ENCODE results near the gene TMPRSS11A. TPM values are rescaled to one million over a fixed set of nuclear protein-coding genes. Genes with fewer than 3 reads are reported as not detected.

Gene TMPRSS11A
- total and polyA plus RNA-seq, 10 donors, result 0.07 TPM; not detected in 9

DNA sequence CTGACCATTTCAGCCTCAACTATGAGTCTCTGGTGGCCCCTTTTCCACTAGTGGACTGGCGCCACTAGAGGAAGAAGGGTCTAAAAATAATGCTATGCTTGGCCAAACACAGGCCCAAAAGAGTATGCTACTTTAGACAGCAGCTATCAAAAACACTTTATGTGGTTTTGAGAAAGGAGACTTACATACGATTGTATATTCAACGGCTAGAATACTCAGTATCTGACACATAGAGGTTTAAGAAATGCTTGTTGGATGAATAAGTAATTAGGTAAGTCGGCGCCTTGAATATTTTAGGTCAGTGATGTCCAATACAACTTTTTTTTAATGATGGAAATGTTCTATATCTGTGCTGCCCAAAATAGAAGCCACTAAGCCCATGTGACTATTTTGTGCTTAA lies 25.7 kb upstream of the TMPRSS11A start:
- no peak for TF ChIP-seq CTCF (IDR thresholded peaks at IDR 0.05 in 8 of 11, conservative IDR thresholded peaks at IDR 0.05 in 3 of 11)
- no peak for TF ChIP-seq POLR2AphosphoS5 (IDR thresholded peaks at IDR 0.05)
- no peak for TF ChIP-seq POLR2A (IDR thresholded peaks at IDR 0.05)
- intact Hi-C loops (cut with DNase I; ENCODE audit: low total_unique reads), result no loop called here
- H3K27ac ChIP-seq, result no peak overlapping the region
- H3K27me3 ChIP-seq (replicated peaks in 1 of 7), result no peaks in the 10 kb centered on the region
- WGBS, 5 donors, result 83 to 93% (median 92%) methylated on average over 5 of the region's 5 CpGs
- H3K4me1 ChIP-seq, result peaks cover 0 to 6% (median 0%) of the 10 kb centered on the region in 6 donors
- H3K36me3 ChIP-seq, result no peaks in the 10 kb centered on the region
- no peak overlapping the region for H3K4me3 ChIP-seq
- no peak for DNase-seq
- no peaks in the 10 kb centered on the region for H3K9me3 ChIP-seq

DNA sequence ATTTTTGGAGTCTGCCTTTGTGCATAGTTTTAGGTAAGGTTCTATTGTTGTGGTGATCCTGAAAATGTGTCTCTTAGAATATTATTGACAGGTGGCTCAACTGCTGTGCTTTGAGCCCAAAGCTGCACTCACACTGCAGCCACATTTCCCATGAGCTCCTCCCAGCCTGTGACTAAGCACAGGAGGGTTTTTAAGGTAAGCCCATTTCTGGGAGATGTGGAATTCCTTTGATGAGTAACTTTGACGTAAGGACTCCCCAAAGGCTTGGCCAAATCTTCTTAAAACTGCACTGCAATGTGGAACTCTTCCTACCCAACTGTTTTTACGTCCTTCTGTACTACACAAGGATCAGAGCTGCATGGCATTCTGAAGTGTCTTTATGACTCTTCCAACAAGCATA lies 20.0 kb upstream of the TMPRSS11A start:
- no peak overlapping the region for H3K27ac ChIP-seq
- H3K27me3 ChIP-seq (replicated peaks in 1 of 7), result no peaks in the 10 kb centered on the region
- intact Hi-C loops (cut with DNase I; ENCODE audit: low total_unique reads), result no loop called here
- H3K9me3 ChIP-seq, result peaks cover 0 to 10% (median 0%) of the 10 kb centered on the region in 8 donors
- TF ChIP-seq POLR2A (IDR thresholded peaks at IDR 0.05), result no peak
- TF ChIP-seq POLR2AphosphoS5 (IDR thresholded peaks at IDR 0.05), result no peak
- no peak for TF ChIP-seq CTCF (IDR thresholded peaks at IDR 0.05 in 8 of 11, conservative IDR thresholded peaks at IDR 0.05 in 3 of 11)
- WGBS, 5 donors, result 45 to 70% (median 65%) methylated on average over 2 of the region's 2 CpGs
- peaks cover 0 to 2% (median 0%) of the 10 kb centered on the region in 6 donors for H3K4me1 ChIP-seq
- H3K36me3 ChIP-seq, result no peaks in the 10 kb centered on the region
- no peak overlapping the region for H3K4me3 ChIP-seq
- DNase-seq, result no peak

DNA sequence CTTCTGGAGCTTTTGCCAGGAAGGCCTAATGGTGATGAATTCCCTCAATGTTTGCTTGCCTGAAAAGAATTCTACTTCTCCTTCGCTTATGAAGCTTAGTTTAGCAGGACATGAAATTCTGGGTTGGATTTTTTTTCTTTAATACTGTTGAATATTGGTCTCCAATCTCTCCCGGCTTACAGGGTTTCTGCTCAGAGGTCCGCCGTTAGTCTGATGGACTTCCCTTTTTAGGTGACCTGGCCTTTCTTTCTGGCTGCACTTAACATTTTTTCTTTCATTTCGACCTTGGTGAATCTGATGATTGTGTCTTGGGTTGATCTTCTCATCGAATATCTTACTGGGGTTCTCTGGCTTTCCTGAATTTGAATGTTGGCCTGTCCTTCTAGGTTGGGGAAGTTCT lies 17.2 kb upstream of the TMPRSS11A start:
- no peaks in the 10 kb centered on the region for H3K27me3 ChIP-seq (replicated peaks in 1 of 7)
- H3K4me3 ChIP-seq, result no peak overlapping the region
- intact Hi-C loops (cut with DNase I; ENCODE audit: low total_unique reads), result no loop called here
- DNase-seq, result no peak
- 82 to 95% (median 91%) methylated on average over 6 of the region's 6 CpGs for WGBS, 5 donors
- H3K9me3 ChIP-seq, result peaks cover 0 to 24% (median 7%) of the 10 kb centered on the region in 8 donors
- TF ChIP-seq POLR2A (IDR thresholded peaks at IDR 0.05) (no peak), CTCF (IDR thresholded peaks at IDR 0.05 in 8 of 11, conservative IDR thresholded peaks at IDR 0.05 in 3 of 11) (no peak), POLR2AphosphoS5 (IDR thresholded peaks at IDR 0.05) (no peak)
- no peaks in the 10 kb centered on the region for H3K4me1 ChIP-seq
- no peak overlapping the region for H3K27ac ChIP-seq
- H3K36me3 ChIP-seq, result no peaks in the 10 kb centered on the region

DNA sequence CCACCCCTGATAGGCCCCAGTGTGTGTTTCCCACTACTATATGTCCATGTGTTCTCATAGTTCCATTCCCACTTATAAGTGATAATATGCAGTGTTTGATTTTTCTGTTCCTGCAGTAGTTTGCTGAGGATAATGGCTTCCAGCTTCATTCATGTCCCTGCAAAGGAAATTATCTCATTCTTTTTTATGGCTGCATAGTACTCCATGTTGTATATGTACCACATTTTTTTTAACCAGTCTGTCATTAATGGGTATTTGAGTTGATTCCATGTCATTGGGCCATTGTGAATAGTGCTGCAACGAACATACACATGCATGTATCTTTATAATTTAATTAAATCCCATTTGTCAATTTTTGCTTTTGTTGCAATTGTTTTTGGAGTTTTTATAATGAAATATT lies 10.3 kb upstream of the TMPRSS11A start:
- WGBS, 5 donors, result 47 to 84% (median 71%) methylated on average over 1 of the region's 1 CpG
- no peaks in the 10 kb centered on the region for H3K36me3 ChIP-seq
- H3K4me3 ChIP-seq, result no peak overlapping the region
- DNase-seq, result no peak
- H3K4me1 ChIP-seq, result no peaks in the 10 kb centered on the region
- H3K27ac ChIP-seq, result no peak overlapping the region
- peaks cover 0 to 27% (median 21%) of the 10 kb centered on the region in 8 donors for H3K9me3 ChIP-seq
- TF ChIP-seq POLR2AphosphoS5 (IDR thresholded peaks at IDR 0.05), result no peak
- TF ChIP-seq POLR2A (IDR thresholded peaks at IDR 0.05), result no peak
- no peak for TF ChIP-seq CTCF (IDR thresholded peaks at IDR 0.05 in 8 of 11, conservative IDR thresholded peaks at IDR 0.05 in 3 of 11)
- no peaks in the 10 kb centered on the region for H3K27me3 ChIP-seq (replicated peaks in 1 of 7)
- intact Hi-C loops (cut with DNase I; ENCODE audit: low total_unique reads), result no loop called here
